Mesodermal cell (in vitro differentiated cells): ENCODE measurements around the gene DYSF.

Experiments
- H3K27ac ChIP-seq: 2 replicates; pipeline ENCODE4 v1.7.0; 2013; ENCODE audit warnings: mild to moderate bottlenecking, low read depth, low read length, moderate library complexity; ENCODE audit not compliant: severe bottlenecking
- H3K36me3 ChIP-seq: 2 replicates; pipeline ENCODE4 v1.7.1; 2013; ENCODE audit warnings: mild to moderate bottlenecking, low read length, moderate library complexity; ENCODE audit not compliant: control insufficient read depth, insufficient read depth
- H3K4me1 ChIP-seq: one replicate; pipeline ENCODE4 v1.7.1; 2013; ENCODE audit warnings: mild to moderate bottlenecking, low read length; ENCODE audit not compliant: insufficient read depth, control insufficient read depth, poor library complexity, severe bottlenecking
- H3K4me3 ChIP-seq: 2 replicates; pipeline ENCODE4 v1.7.0; 2013; ENCODE audit warnings: low read length, control low read depth, mild to moderate bottlenecking; ENCODE audit not compliant: insufficient read depth, poor library complexity, severe bottlenecking; ENCODE audit errors: extremely low read depth
- H3K9me3 ChIP-seq: 2 replicates; pipeline ENCODE4 v1.7.1; 2013; ENCODE audit warnings: mild to moderate bottlenecking, low read length, moderate library complexity; ENCODE audit not compliant: control insufficient read depth
- WGBS, 2 experiments: methylation state at CpG; one replicate each; pipeline ENCODE4 v1.1.5; 2013; ENCODE audit warnings: missing lambda C conversion rate in 2 of 2; ENCODE audit not compliant: insufficient coverage in 2 of 2; 5-methylcytosine and 5-hydroxymethylcytosine counted together

DYSF gene

DNA sequence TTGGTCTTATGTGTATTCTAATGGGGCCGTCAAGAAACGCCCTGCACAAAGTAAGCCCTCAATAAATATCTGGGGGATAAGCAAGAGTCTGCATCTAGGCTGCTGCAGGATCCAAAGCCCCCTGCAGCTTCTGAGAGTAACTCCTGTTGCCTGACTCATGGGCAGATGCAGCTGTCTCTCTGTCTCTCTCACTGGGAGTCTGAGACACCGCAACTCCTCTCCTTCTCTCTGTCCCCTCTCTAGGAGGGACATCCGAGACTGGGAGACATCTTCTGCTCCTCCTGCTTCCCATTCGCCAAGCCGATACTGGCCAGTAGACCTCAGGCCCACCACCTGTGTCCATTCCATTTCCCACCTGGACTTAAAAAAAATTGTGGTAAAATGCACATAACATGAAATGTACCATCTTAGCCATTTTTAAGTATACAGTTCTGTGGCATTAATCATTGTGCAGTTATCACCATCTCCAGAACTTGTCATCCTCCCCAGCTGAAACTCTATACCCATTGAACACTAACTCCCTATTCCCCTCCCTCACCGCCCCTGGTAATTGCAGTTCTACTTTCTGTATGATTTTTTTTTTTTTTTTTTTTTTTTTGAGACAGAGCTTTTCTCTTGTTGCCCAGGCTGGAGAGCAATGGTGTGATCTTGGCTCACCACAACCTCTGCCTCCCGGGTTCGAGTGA lies 20.1 kb downstream of the DYSF start:
- no peaks in the 10 kb centered on the region for H3K36me3 ChIP-seq
- no peak overlapping the region for H3K27ac ChIP-seq
- H3K4me1 ChIP-seq = peaks cover 6% of the 10 kb centered on the region
- 92 to 100% methylated on average over 4 to 5 of the region's 9 CpGs for WGBS, 2 experiments
- no peaks in the 10 kb centered on the region for H3K9me3 ChIP-seq
- H3K4me3 ChIP-seq = no peak overlapping the region

DNA sequence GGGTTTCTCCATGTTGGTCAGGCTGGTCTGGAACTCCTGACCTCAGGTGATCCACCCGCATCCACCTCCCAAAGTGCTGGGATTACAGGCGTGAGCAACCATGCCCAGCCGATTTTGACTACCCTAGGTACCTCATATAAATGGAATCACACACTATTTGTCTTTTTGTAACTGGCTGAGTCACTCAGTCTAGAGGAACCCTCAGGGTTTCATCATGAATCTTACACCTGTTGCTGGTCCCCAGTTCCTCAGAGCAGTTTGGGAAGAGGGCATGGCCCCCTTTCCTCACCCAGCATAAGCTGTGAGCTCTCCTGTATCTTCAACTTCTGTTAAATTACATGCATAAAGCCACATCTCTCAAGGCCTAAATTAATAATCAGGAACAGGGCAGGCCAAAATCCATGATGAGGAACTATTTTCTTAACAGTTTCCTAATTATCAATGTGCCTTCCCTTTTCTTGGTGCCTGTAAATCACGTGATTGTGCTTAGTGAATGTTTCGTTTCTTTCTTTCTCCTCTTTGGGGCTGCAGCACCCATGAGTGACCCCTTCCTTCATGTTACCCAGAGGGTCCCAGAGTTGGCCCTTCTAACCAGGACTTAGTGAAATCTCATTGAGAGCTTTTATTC lies 20.9 kb downstream of the DYSF start:
- no peak overlapping the region for H3K27ac ChIP-seq
- no peak overlapping the region for H3K4me3 ChIP-seq
- H3K4me1 ChIP-seq = peaks cover 3% of the 10 kb centered on the region
- no peaks in the 10 kb centered on the region for H3K36me3 ChIP-seq
- H3K9me3 ChIP-seq = no peaks in the 10 kb centered on the region
- 79 to 89% methylated on average over 5 of the region's 5 CpGs for WGBS, 2 experiments

DNA sequence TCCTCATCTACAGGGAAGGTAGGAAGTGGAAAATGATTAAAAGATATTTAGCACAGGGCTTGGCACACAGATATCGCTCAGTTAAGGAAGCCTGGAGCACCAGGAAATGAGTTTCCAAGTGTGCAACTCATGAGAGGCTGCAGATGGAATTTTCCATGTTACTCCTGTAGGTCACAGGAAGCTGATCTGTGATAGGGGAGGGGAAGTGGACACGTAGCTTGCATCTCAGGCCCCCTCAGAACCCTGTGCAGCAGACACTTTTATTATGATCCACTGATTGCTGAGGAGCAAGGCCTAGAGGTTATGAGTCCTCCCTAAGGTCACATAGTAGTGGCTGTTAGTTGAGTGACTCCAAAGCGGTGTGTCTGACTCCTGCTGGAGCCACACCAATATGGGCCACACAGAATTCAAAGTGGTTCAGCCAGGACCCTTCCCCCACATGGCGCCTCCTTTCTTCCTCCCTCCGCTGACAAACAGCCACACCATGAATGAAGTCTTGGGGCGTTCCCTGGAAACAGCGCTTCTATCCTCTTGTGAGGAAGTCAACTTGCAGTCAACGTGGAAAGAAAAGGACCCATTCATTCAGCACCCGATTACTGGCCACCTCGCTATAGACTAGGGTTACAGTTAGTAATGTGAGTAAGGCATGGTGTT lies 21.5 kb downstream of the DYSF start:
- Histone ChIP-seq H3K4me1 (peaks cover 3% of the 10 kb centered on the region), H3K4me3 (no peak overlapping the region), H3K27ac (no peak overlapping the region), H3K36me3 (no peaks in the 10 kb centered on the region), H3K9me3 (no peaks in the 10 kb centered on the region)
- 93 to 96% methylated on average over 10 of the region's 10 CpGs for WGBS, 2 experiments

DNA sequence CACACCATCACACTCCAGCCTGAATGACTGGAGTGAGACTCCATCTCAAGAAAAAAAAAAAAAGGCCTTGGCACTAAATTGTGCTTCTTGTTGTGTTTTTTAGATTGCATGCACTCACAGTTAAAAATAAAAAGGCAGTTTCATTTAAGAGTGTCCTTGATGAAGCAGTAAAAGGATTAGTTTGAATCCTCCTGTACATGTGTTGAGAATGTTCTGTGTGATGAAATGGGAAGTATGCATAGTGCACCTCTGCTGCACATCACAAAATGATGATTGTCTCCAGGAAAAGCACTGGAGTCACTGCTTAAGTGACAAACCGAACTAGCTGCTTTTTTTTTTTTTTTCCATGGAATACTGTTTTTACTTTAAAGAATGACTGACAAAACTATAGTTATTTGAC lies 23.1 kb downstream of the DYSF start:
- no peaks in the 10 kb centered on the region for H3K36me3 ChIP-seq
- H3K27ac ChIP-seq = no peak overlapping the region
- WGBS, 2 experiments = no CpG with 5 or more reads among the region's 1 CpG
- no peaks in the 10 kb centered on the region for H3K9me3 ChIP-seq
- peaks cover 3% of the 10 kb centered on the region for H3K4me1 ChIP-seq
- no peak overlapping the region for H3K4me3 ChIP-seq

DNA sequence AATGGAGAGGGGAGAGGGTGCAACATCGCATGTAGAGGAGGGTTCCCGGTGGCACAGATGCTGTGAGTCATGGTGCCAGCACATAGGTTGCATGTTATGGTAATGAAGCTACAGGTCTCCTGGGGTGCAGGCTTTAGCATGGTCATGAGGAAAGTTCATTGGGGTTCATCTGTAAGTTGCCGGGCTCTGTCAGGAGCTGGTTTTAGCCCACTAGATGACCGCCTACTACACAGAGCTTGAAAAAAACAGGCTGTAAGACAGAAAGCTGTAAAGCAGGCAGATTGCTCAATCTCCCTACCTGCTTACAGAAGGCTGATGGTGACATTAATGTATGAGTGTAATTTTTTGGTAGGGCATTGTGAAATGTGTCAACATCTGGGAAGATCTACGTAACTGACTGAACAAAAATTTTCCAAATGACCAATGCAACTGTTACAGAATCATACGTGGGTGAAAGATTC lies 23.9 kb downstream of the DYSF start:
- H3K9me3 ChIP-seq = no peaks in the 10 kb centered on the region
- no peaks in the 10 kb centered on the region for H3K36me3 ChIP-seq
- 88 to 94% methylated on average over 3 to 6 of the region's 6 CpGs for WGBS, 2 experiments

DNA sequence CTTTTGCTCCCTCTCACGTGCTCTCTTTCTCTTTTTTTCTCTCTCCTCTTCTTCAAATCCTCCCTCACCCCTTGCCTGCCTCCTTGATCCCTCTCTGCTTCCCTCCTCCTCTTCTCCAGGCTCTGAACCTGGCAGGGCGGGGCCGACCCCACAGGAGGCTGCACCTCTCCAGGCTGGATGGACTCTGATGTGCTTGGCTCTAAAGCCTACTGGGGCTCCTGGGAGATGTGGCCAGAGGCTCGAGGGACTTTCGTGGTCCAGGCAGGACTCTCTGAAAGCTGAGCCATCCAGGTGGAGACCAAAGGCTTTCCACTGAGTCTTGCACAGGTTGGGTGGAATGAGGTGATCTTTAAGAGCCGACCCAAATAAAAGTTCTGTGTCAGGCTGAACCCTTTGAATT lies 25.4 kb downstream of the DYSF start:
- no peaks in the 10 kb centered on the region for H3K36me3 ChIP-seq
- no peaks in the 10 kb centered on the region for H3K9me3 ChIP-seq
- H3K27ac ChIP-seq = no peak overlapping the region
- H3K4me3 ChIP-seq = no peak overlapping the region
- H3K4me1 ChIP-seq = peaks cover 3% of the 10 kb centered on the region
- WGBS, 2 experiments = 82 to 85% methylated on average over 6 of the region's 6 CpGs

More for the DNA sequence above, 23.9 kb downstream of the DYSF start:
- no peak overlapping the region for H3K27ac ChIP-seq
- no peak overlapping the region for H3K4me3 ChIP-seq
- peaks cover 3% of the 10 kb centered on the region for H3K4me1 ChIP-seq

DNA sequence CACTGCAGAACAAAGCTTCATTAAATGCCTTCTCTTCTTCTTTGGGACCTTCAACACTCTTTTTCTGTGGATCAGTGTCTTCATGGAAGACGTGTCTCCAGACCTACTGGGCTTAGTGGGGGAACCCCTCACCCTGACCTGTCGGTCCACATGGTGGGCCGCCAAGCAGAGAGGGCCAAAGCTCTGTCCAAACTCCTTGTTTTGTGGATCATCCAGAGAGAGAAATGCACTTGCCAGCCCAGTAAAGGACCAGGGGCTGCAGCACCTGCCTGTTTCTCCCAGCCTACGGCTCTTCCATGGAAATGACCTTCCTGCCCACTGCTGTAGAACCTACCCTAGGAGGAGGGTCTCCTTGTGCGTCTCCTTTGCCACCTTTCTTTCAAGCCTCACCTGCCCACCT lies 25.9 kb downstream of the DYSF start:
- H3K36me3 ChIP-seq = no peaks in the 10 kb centered on the region
- no peak overlapping the region for H3K4me3 ChIP-seq
- no peak overlapping the region for H3K27ac ChIP-seq
- H3K9me3 ChIP-seq = no peaks in the 10 kb centered on the region
- WGBS, 2 experiments = 88 to 97% methylated on average over 4 to 5 of the region's 5 CpGs
- H3K4me1 ChIP-seq = peaks cover 3% of the 10 kb centered on the region

DNA sequence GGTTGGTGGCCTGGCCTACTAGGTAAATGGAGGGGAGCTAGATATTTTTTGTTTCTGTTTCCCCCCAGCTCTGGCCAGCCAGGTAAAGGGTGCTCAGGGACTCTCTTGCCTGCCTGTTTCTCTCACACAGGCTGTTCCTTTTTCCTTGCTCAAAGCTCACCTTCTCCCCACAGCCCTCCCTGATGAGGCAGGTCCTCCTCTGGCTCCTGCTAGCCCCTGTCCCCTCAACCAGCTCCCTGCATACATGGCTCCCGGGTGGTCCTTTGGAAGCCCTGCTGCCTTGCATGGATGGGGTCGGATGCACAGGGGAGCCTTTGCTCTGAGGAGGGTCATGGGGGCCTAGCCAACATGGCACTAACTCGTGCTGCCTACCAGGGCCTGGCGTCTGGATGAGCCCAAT lies 27.8 kb downstream of the DYSF start:
- Histone ChIP-seq H3K4me3 (no peak overlapping the region), H3K9me3 (no peaks in the 10 kb centered on the region), H3K4me1 (peaks cover 3% of the 10 kb centered on the region), H3K36me3 (no peaks in the 10 kb centered on the region), H3K27ac (no peak overlapping the region)
- WGBS, 2 experiments = 84 to 86% methylated on average over 4 of the region's 4 CpGs

DNA sequence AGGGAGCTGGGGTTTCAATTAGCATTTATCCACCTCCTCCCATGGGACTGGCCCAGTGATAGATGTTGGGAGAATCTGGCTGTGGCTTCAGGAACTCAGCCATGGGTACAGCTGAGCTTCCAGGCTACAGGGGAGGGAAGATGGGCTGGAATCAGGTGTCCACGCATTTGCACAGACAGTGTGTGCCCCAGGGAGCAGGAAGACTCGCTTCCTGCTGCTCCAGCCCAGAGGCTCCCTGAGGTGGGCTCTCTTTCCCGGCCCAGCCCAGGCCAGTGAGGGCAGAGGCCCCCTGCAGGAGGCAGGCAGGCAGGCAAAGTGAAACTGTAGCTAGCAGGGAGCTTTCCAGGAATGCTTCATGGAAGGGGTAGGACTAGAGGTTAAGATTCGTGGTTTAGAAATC lies 28.7 kb downstream of the DYSF start:
- Histone ChIP-seq H3K4me3 (no peak overlapping the region), H3K4me1 (peaks cover 12% of the 10 kb centered on the region), H3K36me3 (no peaks in the 10 kb centered on the region), H3K9me3 (no peaks in the 10 kb centered on the region), H3K27ac (no peak overlapping the region)
- WGBS, 2 experiments = 48 to 52% methylated on average over 4 of the region's 4 CpGs

DNA sequence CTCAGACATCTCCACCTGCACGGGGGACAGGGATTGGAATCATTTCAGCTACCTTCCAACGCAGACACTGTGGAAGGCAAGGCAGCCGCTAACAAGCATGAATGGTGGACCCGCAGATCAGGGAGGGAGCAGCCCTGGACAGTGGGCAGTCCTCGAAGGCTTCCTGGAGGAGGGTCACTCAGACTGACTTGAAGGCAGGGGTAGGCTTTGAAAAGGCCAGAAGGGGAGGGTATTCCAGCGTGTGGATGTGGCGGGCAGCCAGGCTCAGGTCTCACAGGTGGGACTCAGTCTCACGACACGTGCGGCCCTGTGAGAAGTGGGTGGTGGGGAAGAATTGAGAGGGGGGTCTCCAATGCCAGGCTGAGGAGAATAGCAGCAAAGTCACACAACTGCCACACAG lies 29.9 kb downstream of the DYSF start:
- Histone ChIP-seq H3K36me3 (no peaks in the 10 kb centered on the region), H3K27ac (no peak overlapping the region), H3K4me3 (no peak overlapping the region), H3K4me1 (peaks cover 12% of the 10 kb centered on the region), H3K9me3 (no peaks in the 10 kb centered on the region)
- WGBS, 2 experiments = 91 to 92% methylated on average over 7 to 9 of the region's 10 CpGs

DNA sequence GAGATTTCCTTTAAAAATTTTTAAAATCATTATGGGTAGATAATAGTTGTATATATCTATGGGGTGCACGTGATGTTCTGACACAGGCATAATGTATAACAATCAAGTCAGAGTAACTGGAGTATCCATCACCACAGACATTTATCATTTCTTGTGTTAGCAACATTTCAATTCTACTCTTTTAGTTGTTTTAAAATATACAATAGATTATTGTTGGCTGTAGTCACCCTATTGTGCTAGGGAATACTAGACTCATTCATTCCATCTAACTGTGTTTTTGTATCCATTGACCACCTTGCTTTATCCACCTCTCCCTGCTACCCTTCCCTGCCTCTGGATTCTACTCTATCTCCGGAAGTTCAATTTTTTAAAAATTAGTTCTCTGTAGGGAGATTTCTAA lies 31.0 kb downstream of the DYSF start:
- Histone ChIP-seq H3K27ac (no peak overlapping the region), H3K4me3 (no peak overlapping the region), H3K4me1 (peaks cover 12% of the 10 kb centered on the region), H3K36me3 (no peaks in the 10 kb centered on the region), H3K9me3 (no peaks in the 10 kb centered on the region)
- no CpG with 5 or more reads among the region's 2 CpGs for WGBS, 2 experiments
